DMS79 (cell line): Measurements from ENCODE around the gene CPEB2.

ENCODE experiments used
- DNase-seq: peaks from one replicate; lab custom pipeline; 2025; lab: John Stamatoyannopoulos, UW

Gene CPEB2

GRCh38 chr4:15118292-15118691 is 116.0 kb downstream of the CPEB2 start:
- DNase-seq: no peak
